Measurements from ENCODE around the gene MEA1.

MEA1 gene

DNA sequence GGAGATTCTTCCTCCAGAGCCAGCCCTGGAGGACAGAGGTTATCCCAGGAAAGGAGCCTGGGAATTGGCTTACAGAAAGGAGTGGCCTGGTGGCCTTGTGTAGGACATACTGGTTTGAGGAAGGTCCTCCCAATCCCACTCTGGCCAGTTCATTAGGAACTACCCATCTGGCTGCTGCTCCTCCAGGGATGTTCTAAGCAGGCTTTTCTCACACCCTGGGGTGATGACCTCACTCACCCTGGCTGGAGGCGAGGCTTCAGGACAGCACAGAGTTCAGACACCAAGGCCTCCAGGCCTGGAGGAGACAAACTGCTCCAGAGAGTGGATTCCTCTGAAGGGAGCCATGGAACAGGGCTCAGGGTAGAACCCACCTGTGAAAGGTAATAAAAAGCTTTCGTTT, 44.3 kb downstream of the MEA1 start:
- no peak for DNase-seq

- no peak for DNase-seq
Observed at GRCh38 chr6:42968783-42969182, 45.0 kb downstream of the MEA1 start.

DNA sequence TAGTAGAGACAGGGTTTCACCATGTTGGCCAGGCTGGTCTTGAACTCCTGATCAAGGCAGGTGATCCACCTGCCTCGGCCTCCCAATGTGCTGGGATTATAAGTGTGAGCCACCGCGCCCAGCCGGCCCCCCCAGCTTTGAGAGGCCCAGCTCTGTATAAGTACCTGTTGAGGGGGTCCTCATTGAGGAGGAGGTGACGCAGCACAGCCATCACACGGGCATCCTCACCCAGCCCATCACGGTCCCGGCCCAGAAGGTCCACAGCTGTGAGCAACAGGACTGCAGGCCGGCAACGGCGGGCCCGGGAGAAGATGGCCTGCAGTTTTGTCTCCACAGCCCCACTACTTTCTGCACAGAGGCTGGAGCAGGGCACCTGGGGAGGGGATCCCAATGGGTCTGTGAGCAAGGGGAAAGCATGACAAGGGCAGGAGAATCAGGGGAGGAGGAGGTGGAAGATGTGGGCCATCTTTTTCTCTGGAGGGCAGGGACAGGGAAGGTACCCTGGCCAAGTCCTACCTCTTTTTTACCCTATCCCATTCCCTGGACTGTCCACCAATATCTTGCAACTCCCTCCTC, 45.5 kb downstream of the MEA1 start:
- no peak for DNase-seq

DNA sequence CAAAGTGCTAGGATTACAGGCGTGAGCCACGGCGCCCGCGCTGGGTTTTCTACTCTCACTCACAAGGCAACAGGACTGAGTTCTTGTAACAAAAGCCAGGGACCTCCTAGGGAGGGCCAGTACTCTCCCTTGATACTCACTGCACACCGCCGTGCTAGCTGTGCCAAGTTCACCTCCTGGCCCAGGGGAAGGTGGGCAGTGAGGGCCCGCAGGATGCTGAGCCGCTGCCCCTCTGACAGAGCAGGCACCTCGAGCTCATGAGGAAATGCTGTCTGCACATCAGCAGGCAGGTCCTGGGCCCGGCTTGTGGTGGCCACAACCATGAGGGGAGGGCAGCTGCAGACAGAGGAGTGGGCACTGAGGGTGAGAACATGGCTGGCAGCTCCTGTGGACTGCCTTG, 46.5 kb downstream of the MEA1 start:
- no peak for DNase-seq

DNA sequence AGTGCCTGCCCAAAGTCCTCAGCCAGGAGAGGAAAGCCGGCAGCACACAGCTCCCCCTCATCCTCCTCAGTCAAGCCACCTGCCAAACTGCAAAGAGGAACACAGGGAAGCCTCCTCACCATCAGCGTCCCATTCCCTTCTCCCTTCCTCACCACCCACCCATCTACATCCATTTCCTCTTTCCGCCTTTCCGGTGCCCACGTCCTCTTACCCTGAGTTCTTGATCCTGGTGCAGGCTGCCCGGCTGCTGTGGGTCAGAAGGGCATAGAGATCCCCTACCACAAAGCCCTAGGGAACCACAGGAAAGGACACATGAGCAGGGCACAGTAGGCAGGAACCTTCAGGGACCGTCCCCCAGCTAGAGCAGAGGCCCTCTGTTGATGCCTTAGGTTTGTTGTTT, 47.2 kb downstream of the MEA1 start:
- DNase-seq, result no peak

GRCh38 chr6:42963855-42964605, 49.7 kb downstream of the MEA1 start:
- no peak for DNase-seq

DNA sequence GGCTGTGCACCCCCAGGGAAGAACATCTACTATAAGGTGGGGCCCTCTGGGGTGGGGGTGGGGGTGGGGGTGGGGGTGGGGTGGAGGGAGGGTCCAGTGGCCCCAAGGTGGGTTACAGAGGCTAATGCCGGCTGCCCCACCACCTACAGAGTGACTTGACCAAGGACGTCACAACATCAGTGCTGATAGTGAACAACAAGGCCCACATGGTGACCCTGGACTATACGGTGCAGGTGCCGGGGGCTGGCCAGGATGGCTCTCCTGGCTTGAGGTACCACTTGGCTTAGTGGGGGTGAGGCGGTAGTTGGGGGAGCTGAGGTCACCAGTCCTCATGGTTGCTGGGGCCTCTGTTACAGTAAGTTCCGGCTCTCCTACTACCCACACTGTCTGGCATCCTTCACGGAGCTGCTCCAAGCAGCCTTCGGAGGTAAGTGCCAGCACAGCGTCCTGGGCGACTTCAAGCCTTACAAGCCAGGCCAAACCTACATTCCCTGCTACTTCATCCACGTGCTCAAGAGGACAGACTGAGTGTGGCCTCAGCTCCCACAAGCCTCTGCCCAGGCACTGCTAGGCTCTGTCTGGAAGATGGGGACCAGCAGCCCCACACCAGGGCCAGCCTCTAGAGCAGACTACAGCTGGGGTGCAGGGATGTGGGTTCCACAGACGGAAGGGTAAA, 50.4 kb downstream of the MEA1 start:
- no peak for DNase-seq

- DNase-seq, result no peak
Observed at GRCh38 chr6:42962502-42963178, 51.1 kb downstream of the MEA1 start.

DNA sequence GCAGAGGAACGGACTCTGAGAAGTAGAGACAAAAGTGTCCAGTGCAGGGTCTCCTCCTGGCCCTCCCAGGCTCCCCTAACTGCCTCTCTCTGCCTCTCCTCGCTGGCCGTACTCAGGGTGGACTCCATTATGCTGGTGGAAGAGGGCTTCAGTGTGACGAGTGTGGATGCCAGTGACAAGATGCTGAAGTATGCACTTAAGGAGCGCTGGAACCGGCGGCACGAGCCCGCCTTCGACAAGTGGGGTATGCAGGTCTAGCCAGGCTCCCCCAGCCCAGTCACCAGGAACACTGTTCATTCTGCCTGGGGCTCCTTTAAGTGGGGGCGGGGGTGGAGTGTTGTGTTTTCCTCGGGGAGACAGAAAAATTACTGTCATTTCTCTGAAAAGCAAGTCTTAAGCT, 51.6 kb downstream of the MEA1 start:
- DNase-seq, result no peak
